HL-60/S4 (cell line): ENCODE measurements around the gene GRWD1.

Source experiments
- in situ Hi-C: fragments of 300-500 bp; cut with MboI; formaldehyde crosslinking; loops from 2 replicates; pipeline ENCODE4 v1.14.3; 2022; ENCODE audit warnings: low sequenced_read_pairs

The GRWD1 gene

DNA sequence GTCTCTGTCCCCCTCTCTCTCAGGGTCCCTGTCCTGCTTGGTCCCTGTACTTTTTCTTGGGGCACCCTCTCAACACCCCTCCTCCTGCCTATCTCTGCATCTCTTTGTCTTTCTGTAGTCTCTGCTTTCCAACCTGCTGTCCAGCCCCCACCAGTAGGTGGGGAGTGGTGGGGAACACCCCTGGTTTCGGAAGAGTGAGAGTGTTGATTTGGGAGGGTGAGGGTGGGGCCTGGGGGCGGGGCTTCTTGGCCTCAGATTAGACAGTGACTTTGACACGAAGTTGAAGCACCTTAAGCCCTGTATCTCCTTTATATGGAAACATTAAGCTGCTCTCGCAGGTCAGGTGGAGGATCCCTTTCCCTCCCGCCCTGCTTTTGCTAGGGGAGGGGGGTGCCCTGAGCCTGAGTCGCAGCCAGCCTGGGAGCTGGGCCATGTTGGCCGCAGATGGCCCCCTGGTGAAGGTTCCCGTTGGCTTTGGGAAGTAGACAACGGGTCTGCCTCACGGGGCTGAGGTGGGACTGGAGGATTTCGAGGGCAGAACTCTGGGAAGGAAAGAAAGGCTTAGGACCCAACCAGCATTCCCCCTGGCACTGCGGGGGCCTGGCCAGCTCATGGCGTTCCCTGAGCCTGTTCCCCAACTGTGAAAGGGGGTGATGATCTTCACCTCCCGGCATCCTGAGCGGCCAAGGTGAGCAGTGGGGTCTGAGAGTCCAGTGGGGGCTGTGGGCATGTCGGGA is 9.6 kb downstream of the GRWD1 start, which contains the start of gene KCNJ14:
Gene KCNJ14, plus strand, starts transcription at position 404 of the 737 bp plus-strand sequence. CDS start 6,151 bp downstream, outside the sequence.
- in situ Hi-C loops: no loop called here

DNA sequence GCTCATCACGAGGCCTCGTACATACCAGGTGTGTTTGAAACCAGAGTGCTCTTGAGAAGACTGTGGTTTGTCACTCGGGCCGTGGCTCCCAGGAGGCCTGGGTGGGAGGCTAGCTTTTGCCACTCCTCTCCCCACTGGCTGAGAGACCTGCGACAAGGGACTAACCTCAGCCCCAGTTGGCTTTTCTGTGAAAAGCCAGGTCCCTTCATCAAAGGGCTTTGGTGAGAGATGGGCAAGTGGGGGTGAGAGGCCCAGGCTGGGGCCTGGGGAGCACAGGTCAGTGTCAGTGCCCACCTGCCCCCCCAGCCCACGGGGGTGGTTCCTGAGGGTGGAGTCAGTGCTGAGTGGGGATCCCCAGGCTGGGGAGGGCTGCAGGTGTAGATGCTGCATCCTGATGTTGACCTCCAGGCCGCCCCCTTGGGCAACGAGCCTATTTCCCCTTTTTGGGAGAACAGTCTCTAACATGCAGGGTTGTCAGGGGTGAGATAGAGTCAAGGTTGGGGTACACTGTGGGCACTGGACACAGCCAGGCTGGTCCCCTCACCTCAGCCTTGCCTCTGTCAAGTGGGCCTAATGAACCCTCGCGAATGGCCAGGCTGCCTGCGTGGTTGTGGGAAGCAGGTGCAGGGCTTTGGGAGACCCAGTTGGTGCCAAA is 10.3 kb downstream of the GRWD1 start:
- in situ Hi-C loops: no loop called here

- in situ Hi-C loops: no loop called here
Measured at GRCh38 chr19:48456864-48457263, 11.1 kb downstream of the GRWD1 start.

GRCh38 chr19:48458016-48458415 is 12.2 kb downstream of the GRWD1 start:
- in situ Hi-C loops: no loop called here

GRCh38 chr19:48461651-48461981 is 15.8 kb downstream of the GRWD1 start:
- in situ Hi-C loops: no loop called here

DNA sequence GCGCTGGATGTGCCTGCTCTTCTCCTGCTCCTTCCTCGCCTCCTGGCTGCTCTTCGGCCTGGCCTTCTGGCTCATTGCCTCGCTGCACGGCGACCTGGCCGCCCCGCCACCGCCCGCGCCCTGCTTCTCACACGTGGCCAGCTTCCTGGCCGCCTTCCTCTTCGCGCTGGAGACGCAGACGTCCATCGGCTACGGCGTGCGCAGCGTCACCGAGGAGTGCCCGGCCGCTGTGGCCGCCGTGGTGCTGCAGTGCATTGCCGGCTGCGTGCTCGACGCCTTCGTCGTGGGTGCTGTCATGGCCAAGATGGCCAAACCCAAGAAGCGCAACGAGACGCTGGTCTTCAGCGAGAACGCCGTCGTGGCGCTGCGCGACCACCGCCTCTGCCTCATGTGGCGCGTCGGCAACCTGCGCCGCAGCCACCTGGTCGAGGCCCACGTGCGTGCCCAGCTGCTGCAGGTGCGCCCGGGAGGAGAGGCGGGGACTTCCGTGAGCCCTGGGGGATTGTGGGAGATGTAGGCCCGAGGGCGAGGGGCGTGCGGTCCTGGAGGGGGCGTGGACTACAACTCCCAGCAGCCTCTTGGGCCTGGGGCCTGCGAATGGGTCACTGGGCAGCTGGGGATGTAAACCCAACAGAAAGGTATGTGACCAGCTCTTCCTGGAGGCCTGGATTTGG is 16.3 kb downstream of the GRWD1 start:
- in situ Hi-C loops: no loop called here

DNA sequence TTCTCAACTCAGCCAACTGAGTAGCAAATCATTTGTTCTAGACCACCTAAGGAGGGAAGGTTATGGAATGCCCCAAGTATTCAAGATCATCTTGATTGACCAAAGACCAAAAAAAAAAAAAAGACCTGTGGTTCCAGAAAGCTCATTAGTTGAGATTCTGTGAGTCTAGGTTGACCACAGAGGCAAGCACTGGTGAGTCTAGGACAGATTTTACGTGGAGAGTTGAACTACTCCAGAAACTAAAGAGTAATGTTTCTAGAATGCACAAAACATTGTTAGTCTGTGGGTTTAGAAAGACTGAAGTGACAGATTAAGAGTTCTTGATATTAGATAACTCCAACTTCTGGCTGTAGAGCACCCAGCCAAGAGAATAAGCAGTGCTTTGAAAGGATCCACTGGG is 19.4 kb downstream of the GRWD1 start:
- in situ Hi-C loops: no loop called here

DNA sequence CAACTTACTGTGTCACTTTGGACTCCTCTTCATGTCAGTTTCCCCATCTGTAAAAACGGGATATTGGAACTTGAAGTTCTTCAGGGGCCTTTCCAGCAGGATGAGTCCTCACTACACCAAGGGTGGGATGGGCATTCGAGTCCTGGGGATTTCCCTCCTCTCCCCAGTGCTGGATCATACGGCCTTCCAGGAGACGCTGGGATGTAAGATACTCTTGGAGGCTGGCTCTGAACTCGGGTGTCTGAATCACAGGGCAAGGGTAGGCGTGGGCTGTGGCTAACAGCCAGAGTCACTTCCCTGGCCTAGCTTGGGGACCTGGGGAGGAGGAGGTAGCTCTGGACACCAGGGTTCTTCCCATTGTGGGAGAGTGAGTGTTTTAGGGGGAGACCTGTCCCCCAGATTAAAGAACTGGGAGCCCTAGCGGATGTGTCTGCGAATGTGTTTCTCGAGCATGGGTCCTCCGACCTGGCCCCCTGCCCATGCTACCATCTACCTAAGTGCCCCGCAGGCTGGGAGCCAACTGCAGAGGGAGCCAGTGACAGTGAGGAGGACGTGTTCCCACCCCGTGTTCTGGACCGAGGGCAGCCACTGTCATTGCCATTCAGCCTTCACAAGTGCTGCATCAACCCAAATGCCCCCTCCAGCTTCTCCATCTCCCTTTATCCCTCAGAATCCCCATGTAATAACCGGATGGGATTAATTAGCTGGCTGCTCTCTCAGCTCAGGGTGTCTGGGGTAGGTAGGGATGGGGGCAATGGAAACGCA is 21.0 kb downstream of the GRWD1 start:
- in situ Hi-C loops: no loop called here

GRCh38 chr19:48468772-48469288 is 23.0 kb downstream of the GRWD1 start:
- in situ Hi-C loops: no loop called here

- in situ Hi-C loops: no loop called here
Measured at GRCh38 chr19:48469289-48469881, 23.6 kb downstream of the GRWD1 start, which contains the start of gene CYTH2. CYTH2 (plus strand) TSS chr19:48469369; CDS start chr19:48469508, 139 bp downstream.

GRCh38 chr19:48469934-48470680 is 24.3 kb downstream of the GRWD1 start:
- in situ Hi-C loops: no loop called here

GRCh38 chr19:48470856-48471255 is 25.1 kb downstream of the GRWD1 start:
- in situ Hi-C loops: no loop called here

DNA sequence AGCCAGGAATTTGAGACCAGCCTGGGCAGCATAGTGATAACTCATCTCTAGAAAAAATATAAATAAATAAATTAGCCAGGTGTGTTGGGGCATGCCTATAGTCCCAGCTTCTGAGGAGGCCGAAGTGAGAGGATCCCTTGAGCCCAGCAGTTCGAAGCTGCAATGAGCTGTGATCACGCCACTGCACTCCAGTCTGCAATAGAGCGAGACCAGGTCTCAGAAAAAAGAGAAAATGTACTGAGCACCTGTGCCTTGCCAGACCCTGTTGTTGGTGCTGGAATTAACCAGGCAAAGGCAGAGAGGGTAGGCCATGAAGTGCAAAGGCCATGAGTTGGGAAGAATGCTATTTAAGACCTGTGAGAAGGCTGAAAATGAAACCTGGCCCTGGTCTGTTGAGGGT is 26.1 kb downstream of the GRWD1 start:
- in situ Hi-C loops: no loop called here

DNA sequence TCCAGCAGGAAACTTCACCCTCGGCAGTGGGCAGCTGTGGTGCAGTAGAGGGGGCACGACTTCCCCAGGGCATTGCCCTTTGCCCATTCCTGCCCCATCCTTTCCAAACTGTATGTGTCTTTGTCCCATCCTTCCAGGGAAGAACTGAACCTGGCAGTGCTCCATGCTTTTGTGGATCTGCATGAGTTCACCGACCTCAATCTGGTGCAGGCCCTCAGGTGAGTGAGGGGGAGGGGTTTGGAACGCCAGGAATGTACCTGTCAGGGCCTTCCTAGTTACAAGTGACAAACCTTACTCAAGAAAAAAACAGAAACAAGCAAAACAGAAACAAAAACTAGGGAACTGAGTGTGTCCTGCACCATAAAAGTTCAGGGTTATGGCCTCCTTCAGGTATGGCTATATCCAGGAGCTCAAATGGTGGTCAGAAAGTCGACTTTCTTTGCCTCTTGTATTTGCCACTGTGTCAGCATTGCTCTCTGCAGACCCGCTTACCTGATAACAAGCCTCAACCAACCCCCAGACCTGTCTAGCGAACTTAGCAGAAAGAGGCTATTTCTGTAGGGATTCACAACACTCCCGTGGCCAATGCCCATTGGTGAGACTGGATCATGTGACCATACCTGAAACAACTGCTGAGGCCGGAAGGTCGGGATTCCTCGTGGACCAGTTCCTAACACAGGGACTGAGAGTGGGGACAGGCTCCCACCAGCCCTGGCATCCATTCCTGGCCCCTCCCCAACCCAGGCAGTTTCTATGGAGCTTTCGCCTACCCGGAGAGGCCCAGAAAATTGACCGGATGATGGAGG is 27.6 kb downstream of the GRWD1 start:
- in situ Hi-C loops: no loop called here

GRCh38 chr19:48474084-48474592 is 28.4 kb downstream of the GRWD1 start:
- in situ Hi-C loops: no loop called here

GRCh38 chr19:48475369-48476068 is 29.7 kb downstream of the GRWD1 start:
- in situ Hi-C loops: no loop called here

DNA sequence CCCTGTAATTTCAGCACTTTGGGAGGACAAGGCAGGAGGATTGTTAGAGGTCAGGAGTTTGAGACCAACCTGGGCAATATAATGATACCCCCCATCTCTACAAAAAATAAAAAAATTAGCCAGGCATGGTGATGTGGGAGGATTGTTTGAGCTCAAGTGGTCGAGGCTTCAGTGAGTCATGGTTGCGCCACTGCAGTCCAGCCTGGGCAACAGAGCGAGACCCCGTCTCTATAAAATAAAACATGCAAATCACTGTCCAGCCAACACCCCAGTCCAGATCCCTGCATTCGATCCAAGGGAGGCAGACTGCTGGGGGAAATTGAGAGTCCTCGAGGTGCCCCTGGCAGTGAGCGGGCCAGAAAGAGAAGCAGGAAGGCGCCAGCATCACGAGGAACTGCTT is 30.4 kb downstream of the GRWD1 start:
- in situ Hi-C loops: no loop called here

DNA sequence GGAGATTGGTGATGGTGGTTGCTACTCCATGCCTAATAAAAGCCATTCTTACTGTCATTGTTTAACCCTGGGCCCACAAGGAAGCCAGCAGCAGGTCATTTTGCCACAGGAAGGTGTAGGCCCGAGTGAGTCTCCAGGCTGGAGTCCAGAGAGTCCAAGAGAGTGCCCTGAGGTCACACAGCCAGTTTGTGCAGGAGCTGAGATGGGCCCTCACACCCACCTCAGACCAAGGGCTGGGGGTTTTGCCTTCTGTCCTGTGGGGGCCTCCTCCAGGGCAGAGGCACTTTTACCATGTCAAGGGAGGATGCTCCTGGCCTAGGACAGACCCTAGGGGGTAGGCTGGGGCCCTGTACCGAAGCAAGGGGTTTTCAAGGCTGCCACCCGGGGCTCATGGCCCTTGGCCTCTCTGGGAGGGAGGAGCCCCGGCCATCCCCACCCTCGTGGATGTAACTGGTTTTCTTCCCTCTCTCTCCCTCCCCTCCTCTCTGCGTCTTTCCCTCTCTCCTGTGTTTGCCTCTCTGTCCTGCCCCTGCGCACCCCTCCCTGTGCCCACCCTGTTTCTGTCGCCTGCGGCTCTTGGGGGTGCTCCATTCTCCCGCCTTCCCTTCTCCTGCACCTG is 31.4 kb downstream of the GRWD1 start:
- in situ Hi-C loops: no loop called here
